Nephron progenitor cell (in vitro differentiated cells): Measurements from ENCODE around the gene ACTN4.
"Not testable (repeated sequence)": the region's sequence is repeated elsewhere in the genome, so short reads cannot be mapped to it uniquely, and the experiment has no call there.

Experiments
- DNase-seq: peaks from one replicate; pipeline ENCODE4 v3.0.0; 2021
- H3K27ac Mint-ChIP-seq: 2 replicates; pipeline ENCODE4 v1.8.0; 2021; ENCODE audit warnings: mild to moderate bottlenecking, moderate library complexity, mixed read lengths
- H3K27me3 Mint-ChIP-seq: 2 replicates; pipeline ENCODE4 v1.8.0; 2021; ENCODE audit warnings: mild to moderate bottlenecking, low read depth, mixed read lengths; ENCODE audit not compliant: poor library complexity
- H3K36me3 Mint-ChIP-seq: 2 replicates; pipeline ENCODE4 v1.8.0; 2021; ENCODE audit warnings: low read depth, mixed read lengths
- H3K4me1 Mint-ChIP-seq: 2 replicates; pipeline ENCODE4 v1.8.0; 2021; ENCODE audit warnings: mixed read lengths
- H3K4me3 Mint-ChIP-seq: 2 replicates; pipeline ENCODE4 v1.8.0; 2021; ENCODE audit warnings: mild to moderate bottlenecking, moderate library complexity, mixed read lengths
- H3K9me3 Mint-ChIP-seq: 2 replicates; pipeline ENCODE4 v1.8.0; 2021; ENCODE audit warnings: mild to moderate bottlenecking, moderate library complexity, mixed read lengths
- TF ChIP-seq, protein P1 (sequence below): fragments of 200-600 bp; sonication (generic); IDR thresholded peaks from 2 replicates; pipeline ENCODE4 v1.5.0; 2021; ENCODE audit warnings: antibody characterized with exemption

ACTN4 gene

DNA sequence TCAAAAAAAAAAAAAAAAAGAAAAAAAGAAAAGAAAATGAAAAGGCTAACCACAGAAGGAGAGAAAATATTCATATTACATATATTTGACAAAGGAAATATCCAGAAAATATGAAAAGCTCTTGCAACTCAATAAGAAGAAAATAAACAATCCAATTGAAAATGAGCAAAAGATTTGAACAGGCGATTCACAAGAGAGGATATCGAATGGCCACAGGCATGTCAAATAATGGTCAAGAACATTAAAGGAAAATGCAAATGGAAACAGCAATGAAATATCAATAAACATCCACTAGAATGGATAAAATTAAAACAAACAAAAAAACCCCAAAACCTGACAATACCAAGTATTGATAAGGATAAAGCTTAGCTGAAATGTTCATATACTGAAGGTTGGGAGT lies 117.8 kb downstream of the ACTN4 start:
- Mint-ChIP-seq H3K4me1 (no peaks in the 10 kb centered on the region), H3K9me3 (peaks cover 4% of the 10 kb centered on the region), H3K36me3 (no peaks in the 10 kb centered on the region), H3K27ac (no peak overlapping the region), H3K4me3 (no peak overlapping the region), H3K27me3 (peaks cover 4% of the 10 kb centered on the region)
- TF ChIP-seq, protein P1, sequence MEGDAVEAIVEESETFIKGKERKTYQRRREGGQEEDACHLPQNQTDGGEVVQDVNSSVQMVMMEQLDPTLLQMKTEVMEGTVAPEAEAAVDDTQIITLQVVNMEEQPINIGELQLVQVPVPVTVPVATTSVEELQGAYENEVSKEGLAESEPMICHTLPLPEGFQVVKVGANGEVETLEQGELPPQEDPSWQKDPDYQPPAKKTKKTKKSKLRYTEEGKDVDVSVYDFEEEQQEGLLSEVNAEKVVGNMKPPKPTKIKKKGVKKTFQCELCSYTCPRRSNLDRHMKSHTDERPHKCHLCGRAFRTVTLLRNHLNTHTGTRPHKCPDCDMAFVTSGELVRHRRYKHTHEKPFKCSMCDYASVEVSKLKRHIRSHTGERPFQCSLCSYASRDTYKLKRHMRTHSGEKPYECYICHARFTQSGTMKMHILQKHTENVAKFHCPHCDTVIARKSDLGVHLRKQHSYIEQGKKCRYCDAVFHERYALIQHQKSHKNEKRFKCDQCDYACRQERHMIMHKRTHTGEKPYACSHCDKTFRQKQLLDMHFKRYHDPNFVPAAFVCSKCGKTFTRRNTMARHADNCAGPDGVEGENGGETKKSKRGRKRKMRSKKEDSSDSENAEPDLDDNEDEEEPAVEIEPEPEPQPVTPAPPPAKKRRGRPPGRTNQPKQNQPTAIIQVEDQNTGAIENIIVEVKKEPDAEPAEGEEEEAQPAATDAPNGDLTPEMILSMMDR = no peak
- DNase-seq = no peak

DNA sequence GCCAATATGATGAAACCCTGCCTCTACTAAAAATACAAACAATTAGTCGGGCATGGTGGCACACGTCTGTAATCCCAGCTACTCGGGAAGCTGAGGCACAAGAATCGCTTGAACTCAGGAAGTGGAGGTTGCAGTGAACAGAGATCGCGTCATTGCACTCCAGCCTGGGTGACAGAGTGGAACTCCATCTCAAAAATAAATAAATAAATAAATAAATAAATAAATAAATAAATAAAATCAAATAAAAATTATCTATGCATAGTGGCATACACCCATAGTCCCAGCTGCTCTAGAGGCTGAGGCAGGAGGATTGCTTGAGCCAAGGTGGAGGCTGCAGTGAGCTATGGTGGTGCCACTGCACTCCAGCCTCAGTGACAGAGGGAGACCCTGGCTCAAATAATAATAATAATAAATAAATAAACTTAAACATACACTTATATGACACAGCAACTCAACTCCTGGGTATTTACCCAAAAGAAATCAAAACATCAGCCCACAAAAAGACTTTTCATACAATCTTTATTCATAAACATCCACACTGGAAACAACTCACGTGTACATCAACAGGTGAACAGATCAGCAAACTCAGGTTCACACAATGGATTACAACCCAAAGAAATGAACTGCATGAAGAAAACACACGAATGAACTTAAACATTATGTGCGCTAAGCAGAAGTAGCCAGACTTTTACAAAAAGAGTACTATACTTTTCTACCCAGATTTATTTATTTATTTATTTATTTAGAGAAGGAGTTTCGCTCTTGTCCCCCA lies 119.0 kb downstream of the ACTN4 start:
- TF ChIP-seq, protein P1 = no peak
- Mint-ChIP-seq H3K36me3 (no peaks in the 10 kb centered on the region), H3K4me3 (no peak overlapping the region), H3K4me1 (no peaks in the 10 kb centered on the region), H3K9me3 (peaks cover 4% of the 10 kb centered on the region), H3K27me3 (peaks cover 4% of the 10 kb centered on the region), H3K27ac (no peak overlapping the region)
- DNase-seq = no peak

DNA sequence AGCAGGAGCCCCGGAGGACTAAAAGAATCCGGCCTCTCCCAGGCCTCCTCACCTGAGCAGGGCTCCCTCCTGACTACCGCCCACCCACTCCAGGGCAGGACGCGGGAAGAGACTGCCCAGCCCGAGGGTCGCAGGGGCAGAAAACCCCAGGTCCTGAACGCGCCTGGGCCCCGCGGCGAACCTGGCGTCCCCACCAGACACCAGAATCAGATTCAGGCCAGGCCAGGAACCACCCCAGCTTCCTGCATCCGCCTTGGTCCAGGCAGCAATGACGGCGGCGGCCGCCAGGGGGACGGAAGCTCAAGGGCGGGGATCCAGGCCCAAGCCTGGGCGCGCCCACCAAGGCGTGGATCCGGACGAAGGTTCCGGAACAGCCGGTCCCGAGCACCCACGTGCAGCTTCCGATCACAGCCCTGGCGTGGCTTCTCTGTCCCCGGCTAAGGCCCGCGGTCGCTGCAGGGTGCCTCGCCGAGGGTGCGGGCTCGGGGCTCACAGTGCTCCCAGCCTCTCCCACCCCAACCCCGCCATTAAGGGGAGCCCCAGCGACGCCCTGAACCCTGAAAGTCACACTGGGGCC lies 122.3 kb downstream of the ACTN4 start:
- peaks cover 4% of the 10 kb centered on the region for H3K27me3 Mint-ChIP-seq
- peaks cover 11% of the 10 kb centered on the region for H3K4me1 Mint-ChIP-seq
- H3K27ac Mint-ChIP-seq = no peak overlapping the region
- no peak overlapping the region for H3K4me3 Mint-ChIP-seq
- TF ChIP-seq, protein P1 = peak; percentile 74
- peak; percentile 87 for DNase-seq
- peaks cover 4% of the 10 kb centered on the region for H3K9me3 Mint-ChIP-seq
- H3K36me3 Mint-ChIP-seq = no peaks in the 10 kb centered on the region

DNA sequence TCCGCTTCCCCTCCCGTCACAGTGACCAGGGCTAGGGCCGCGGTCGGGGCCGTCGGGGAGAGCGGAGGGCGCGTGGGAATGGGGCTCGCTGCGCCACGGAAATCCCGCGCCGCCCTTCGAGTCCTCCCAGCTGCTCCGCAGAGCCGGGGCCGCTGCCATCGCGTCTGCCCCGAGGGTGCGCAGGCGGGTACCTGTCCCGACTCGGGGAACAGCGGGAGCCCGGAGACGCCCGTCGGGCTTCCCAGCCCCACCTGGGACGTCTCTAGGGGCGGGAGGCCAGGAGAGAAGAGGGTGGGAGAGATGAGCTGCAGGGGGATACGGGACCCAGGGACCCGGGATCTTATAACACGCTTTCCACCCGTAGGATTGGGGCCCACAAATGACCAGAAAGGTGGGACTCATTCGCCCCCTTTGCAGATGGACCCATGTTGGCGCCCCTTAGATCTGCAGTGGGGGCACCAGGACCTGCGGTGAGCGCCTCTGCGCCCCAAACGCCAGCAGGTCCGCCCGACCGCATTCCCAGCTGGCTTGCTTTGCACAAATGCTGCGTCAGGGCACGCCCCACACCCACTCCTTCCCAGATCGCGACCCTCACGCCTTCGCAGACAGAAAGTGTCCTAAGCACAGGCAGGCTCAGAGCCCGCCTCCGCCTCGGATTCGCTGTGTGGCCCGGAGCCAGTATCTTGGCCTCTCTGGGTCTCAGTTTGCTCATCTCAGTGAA lies 122.9 kb downstream of the ACTN4 start:
- not testable (repeated sequence) for H3K27ac Mint-ChIP-seq, DNase-seq, H3K27me3 Mint-ChIP-seq, H3K4me3 Mint-ChIP-seq, H3K36me3 Mint-ChIP-seq, H3K9me3 Mint-ChIP-seq
- H3K4me1 Mint-ChIP-seq = peaks cover 11% of the 10 kb centered on the region

DNA sequence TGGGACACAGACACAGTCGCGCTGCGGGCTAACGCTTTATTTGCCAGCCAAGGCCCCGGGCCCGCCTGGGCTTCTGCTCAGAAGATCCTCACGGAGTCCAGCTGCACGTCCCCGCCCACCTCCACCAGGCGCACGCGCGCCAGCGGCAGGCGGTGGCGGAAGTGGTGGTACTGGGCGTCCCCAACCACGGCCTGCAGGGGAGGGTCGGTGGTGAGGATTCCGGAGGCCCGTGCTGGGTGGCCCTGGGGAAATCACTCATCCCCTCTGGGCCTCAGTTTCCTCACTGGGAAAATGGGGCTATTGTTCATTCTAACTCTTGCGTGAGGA lies 123.5 kb downstream of the ACTN4 start:
- H3K27ac Mint-ChIP-seq, H3K36me3 Mint-ChIP-seq, H3K9me3 Mint-ChIP-seq, DNase-seq, H3K4me3 Mint-ChIP-seq, H3K27me3 Mint-ChIP-seq: not testable (repeated sequence)
- peaks cover 11% of the 10 kb centered on the region for H3K4me1 Mint-ChIP-seq

DNA sequence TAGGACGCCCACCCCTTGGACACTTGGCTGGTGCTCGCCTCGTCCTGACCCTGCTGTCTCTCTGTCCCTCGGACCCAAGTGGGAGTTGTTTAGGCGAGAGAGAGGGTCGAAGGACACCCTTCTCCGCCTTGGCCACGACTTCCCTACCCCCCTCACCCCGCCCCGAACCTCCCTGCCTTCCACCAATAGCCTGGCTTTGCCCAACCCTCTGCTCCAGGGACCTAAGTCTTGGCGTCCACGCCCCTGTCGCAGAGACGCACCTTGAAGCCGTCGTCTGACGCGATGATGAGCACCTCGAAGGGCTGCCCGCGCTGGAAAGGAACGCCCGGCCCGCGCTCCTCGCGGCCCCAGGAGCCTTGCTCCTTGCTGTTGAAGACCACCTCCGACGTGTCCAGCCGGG lies 124.1 kb downstream of the ACTN4 start:
- H3K36me3 Mint-ChIP-seq, H3K4me3 Mint-ChIP-seq, DNase-seq, H3K27me3 Mint-ChIP-seq, H3K27ac Mint-ChIP-seq, H3K9me3 Mint-ChIP-seq: not testable (repeated sequence)
- peaks cover 11% of the 10 kb centered on the region for H3K4me1 Mint-ChIP-seq

DNA sequence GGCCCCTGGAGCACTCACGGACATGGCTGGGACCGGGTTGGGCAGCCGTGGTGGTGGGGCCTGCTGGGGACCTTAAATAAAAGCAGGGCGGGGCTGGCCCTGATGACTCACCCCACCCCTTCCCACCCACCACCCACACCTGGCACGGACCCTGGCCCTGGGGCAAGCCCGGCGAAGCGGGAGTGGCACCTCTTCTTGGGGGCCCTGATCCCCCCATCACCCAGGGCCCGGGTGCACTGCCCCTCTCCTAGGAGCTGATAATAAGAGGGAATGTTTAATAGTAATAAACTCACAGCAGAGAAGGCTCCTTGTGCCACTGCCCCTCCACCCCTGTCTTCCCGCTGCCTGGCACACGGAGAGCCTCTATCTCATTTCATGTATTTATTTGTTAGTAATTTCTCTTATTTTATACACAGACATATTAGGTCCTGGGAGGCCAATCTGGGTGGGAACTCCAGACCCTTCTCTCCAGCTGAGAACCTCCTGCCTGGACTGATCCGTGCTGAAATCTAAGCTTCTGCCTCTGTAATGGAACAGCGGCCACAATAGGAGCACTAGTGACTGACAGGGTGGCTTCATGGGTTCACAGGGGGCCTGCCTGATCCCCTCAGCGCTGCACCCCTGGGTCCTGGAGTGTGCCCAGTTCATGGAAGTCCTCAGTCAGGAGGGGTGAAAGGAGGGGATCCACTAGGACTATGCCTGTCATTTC lies 126.2 kb downstream of the ACTN4 start, which contains the start of gene LGALS7:
TSS of gene LGALS7 (minus strand) at position 49 of the 709 bp plus-strand sequence. CDS start at position 24, 25 bp downstream.
- TF ChIP-seq, protein P1 = no peak
- no peaks in the 10 kb centered on the region for H3K36me3 Mint-ChIP-seq
- H3K27ac Mint-ChIP-seq = peak within 1 kb of the TSS; percentile 10
- H3K9me3 Mint-ChIP-seq = no peaks in the 10 kb centered on the region
- DNase-seq = no peak
- H3K4me3 Mint-ChIP-seq = peak within 1 kb of the TSS; percentile 35
- H3K27me3 Mint-ChIP-seq = no peaks in the 10 kb centered on the region
- peaks cover 11% of the 10 kb centered on the region for H3K4me1 Mint-ChIP-seq
